Tibial artery (tissue), 4 donors: ENCODE data around the gene CSKMT.
A peak's percentile ranks its signal among the peaks of the same experiment; 100 is the strongest.
"Not testable (repeated sequence)": the region's sequence is repeated elsewhere in the genome, so short reads cannot be mapped to it uniquely, and the experiment has no call there.

Source experiments
- DNase-seq, 2 donors: peaks; one replicate each; pipeline ENCODE4 v3.0.0-alpha.2; 2019
- H3K27ac ChIP-seq, 2 donors: fragments of 200-600 bp; sonication (generic) in 1 of 2; 1 replicate in 1 of 2; 2 replicates in 1 of 2; pipeline ENCODE4 v1.5.1; 2018 to 2019; ENCODE audit warnings: mild to moderate bottlenecking in 1 of 2
- H3K27me3 ChIP-seq, 2 donors: fragments of 200-600 bp; sonication (generic) in 1 of 2; one replicate each; pipeline versions ENCODE4 v1.5.1 to v1.6.0; 2016 to 2019
- H3K36me3 ChIP-seq, 3 donors: fragments of 200-600 bp; sonication (generic) in 2 of 3; one replicate each; pipeline ENCODE4 v1.5.1; 2016 to 2019; ENCODE audit warnings: mild to moderate bottlenecking in 2 of 3
- H3K4me1 ChIP-seq, 4 donors: fragments of 200-600 bp; sonication (generic) in 2 of 4; 1 replicate in 3 of 4; 2 replicates in 1 of 4; pipeline ENCODE4 v1.5.1; 2016 to 2019
- H3K4me3 ChIP-seq, 2 donors: fragments of 200-600 bp; sonication (generic) in 1 of 2; 1 replicate in 1 of 2; 2 replicates in 1 of 2; pipeline ENCODE4 v1.5.1; 2018 to 2019; ENCODE audit warnings: mild to moderate bottlenecking in 2 of 2
- H3K9me3 ChIP-seq, 3 donors: fragments of 200-600 bp; sonication (generic) in 1 of 3; one replicate each; pipeline ENCODE4 v1.5.1; 2016 to 2019
- CTCF ChIP-seq, 2 experiments: fragments of 200-600 bp in 1 of 2; fragments of 450-650 bp in 1 of 2; IDR thresholded peaks; one replicate each; pipeline ENCODE4 v1.5.1; 2017 to 2019; ENCODE audit warnings: antibody characterized with exemption in 2 of 2, mild to moderate bottlenecking in 1 of 2, moderate library complexity in 1 of 2
- intact Hi-C: fragments of 100-400 bp; cut with DNase I; formaldehyde crosslinking; loops from one replicate; pipeline ENCODE4 v1.15.0; 2023; ENCODE audit warnings: low total_unique reads

Gene CSKMT

DNA sequence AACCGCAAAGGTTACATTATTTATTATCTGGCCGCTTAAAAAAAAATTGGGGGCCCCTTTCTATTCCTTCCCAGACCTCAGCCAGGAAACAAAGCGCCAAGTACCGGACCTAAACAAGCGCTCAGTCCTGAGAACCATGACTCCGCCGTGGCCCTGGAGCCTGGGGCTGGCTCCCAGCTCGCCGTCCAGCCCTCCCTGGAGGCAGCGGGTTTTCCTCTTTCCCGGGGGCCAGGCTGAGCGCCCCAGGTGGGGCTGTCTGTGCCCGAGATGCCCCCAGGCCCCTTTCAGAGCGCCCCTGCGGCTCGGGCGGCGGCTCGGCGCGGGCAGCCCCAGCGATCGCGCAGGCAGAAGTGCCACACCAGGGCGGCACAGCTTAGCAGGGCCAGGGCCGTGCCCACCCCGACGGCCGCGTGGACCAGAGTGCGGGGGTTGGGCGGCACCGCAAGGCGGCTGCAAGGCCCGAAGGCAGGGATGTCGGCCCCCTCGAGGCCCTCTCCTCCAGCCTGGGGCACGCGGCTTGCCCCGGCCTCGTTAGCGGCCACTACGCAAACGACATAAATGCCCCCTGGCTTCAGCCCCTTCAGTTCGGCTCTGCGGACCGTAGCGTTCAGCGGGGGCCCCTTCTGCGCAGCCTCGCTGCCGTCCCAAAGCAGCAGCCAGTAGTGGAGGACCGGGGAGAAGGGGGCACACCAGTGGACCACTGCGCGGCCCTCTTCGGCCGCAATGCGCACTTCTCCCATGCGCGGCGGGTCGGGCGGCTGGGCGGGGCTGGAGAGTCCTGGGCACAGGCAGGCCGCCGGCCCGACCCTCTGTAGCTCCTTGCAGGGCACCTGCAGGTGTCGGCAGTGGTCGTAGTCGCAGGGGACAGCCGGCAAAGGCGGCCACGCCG is 22.6 kb downstream of the CSKMT start:
- no peak for TF ChIP-seq CTCF (IDR thresholded peaks at IDR 0.05)
- no peak for DNase-seq
- Histone ChIP-seq H3K27ac (peak overlapping the region in 1 of 2 donors; percentile 20), H3K4me1 (peaks cover 0 to 15% (median 4%) of the 10 kb centered on the region in 4 donors), H3K27me3 (peaks cover 0 to 16% of the 10 kb centered on the region in 2 donors), H3K4me3 (peak overlapping the region; percentile 15 to 22), H3K36me3 (peaks cover 14 to 33% (median 24%) of the 10 kb centered on the region in 3 donors), H3K9me3 (no peaks in the 10 kb centered on the region)
- intact Hi-C loops: no loop called here

DNA sequence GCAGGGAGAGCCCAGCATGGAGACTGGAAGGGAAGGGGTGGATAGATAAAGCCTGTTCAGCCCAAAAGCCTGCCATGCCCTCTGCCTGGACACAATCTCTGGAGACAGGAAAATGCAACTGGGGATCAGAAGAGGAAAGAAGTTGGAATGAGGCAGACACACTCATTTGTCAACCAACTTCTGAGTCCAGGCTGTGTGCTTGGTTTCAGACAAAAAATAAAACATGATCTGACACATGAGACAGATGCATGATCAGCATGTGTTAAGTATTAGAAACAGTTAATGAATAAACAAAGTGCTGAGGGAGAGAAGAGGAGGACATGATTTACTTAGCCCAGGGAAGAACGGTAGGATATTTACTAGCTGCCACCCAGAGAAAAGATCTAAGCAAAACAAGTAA is 23.4 kb downstream of the CSKMT start:
- Histone ChIP-seq H3K27me3 (peaks cover 0 to 16% of the 10 kb centered on the region in 2 donors), H3K36me3 (peaks cover 22 to 40% (median 28%) of the 10 kb centered on the region in 3 donors), H3K4me3 (peak overlapping the region in 1 of 2 donors; percentile 22), H3K4me1 (peaks cover 0 to 15% (median 4%) of the 10 kb centered on the region in 4 donors), H3K27ac (no peak overlapping the region), H3K9me3 (no peaks in the 10 kb centered on the region)
- intact Hi-C loops: no loop called here
- no peak for DNase-seq
- no peak for TF ChIP-seq CTCF (IDR thresholded peaks at IDR 0.05)

DNA sequence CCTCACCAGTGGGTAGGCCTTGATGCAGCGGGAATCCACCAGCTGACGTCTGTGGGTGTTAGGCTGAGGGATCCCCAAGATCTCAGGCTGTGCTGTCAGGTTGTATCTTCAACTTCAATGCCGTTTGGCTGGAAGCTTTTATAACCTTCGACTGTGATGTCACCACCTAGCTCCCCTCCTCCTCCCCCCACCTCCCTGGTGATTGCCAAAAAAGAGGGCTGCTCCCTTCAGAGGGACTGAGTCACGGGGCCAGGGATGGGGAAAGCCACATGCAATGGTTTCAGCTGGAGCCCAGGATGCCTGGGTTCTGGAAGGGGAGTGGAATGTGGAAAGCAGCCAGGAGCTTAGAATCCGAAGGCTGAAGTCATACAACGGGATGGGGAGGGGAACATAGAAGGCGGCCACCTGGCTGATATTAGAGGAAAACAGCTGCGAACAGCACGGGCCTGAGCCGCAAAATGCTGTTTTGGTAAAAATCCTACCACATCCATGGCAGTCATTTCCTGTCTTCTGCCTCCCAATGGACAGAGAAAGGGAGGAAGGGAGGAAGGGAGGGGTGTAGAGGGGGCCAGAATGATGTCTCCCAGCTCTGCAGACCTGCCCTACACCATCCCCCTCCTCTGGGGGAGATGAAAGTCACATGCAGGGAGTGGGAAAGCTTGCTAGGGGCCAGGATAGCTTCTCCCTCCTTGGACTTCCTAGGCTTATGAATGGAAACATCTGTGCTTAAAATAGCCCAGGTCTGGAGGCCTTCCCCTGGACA is 24.5 kb downstream of the CSKMT start, which contains the start of gene LRRN4CL:
TSS of gene LRRN4CL (minus strand) at position 110 of the 763 bp plus-strand sequence. CDS start 1,022 bp downstream, outside the sequence.
- no peak for TF ChIP-seq CTCF (IDR thresholded peaks at IDR 0.05)
- H3K9me3 ChIP-seq: no peaks in the 10 kb centered on the region
- H3K4me1 ChIP-seq: peaks cover 0 to 15% (median 4%) of the 10 kb centered on the region in 4 donors
- peaks cover 0 to 16% of the 10 kb centered on the region in 2 donors for H3K27me3 ChIP-seq
- DNase-seq: peak; percentile 86 to 90
- intact Hi-C loops: loop anchor here (10.0 kb wide), 1 partner anchor 295 kb away; no protein-coding TSS in a partner anchor
- peak within 1 kb of the TSS in 1 of 2 donors; percentile 18 for H3K27ac ChIP-seq
- H3K4me3 ChIP-seq: peak within 1 kb of the TSS in 1 of 2 donors; percentile 22
- peaks cover 23 to 48% (median 30%) of the 10 kb centered on the region in 3 donors for H3K36me3 ChIP-seq

DNA sequence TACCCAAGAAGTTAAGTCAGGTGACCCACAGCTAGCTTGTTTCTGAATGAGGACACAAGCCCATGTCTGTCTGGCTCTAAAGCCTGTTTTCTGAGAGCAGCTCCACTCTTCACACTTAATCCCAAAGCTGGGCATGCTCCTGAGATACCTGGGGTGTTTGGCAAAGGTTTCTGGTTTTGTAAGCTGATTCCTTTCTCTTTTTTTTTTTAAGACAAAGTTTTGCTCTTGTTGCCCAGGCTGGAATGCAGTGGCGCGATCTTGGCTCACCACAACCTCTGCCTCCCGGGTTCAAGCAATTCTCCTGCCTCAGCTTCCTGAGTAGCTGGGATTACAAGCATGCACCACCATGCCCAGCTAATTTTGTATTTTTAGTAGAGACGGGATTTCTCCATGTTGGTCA is 28.5 kb downstream of the CSKMT start:
- not testable (repeated sequence) for H3K9me3 ChIP-seq, DNase-seq, H3K27ac ChIP-seq, H3K27me3 ChIP-seq, H3K4me3 ChIP-seq
- intact Hi-C loops: loop anchor here (10.0 kb wide), 1 partner anchor 299 kb away; no protein-coding TSS in a partner anchor
- Histone ChIP-seq H3K4me1 (peaks cover 0 to 11% (median 0%) of the 10 kb centered on the region in 4 donors), H3K36me3 (peaks cover 23 to 48% (median 30%) of the 10 kb centered on the region in 3 donors)

- peak; percentile 76 to 87 for TF ChIP-seq CTCF (IDR thresholded peaks at IDR 0.05)
- Histone ChIP-seq H3K27ac (no peak overlapping the region), H3K27me3 (no peaks in the 10 kb centered on the region), H3K4me1 (peaks cover 0 to 7% (median 0%) of the 10 kb centered on the region in 4 donors), H3K36me3 (peaks cover 23 to 47% (median 30%) of the 10 kb centered on the region in 3 donors), H3K4me3 (no peak overlapping the region), H3K9me3 (no peaks in the 10 kb centered on the region)
- intact Hi-C loops: loop anchor here (10.0 kb wide), 1 partner anchor 300 kb away; no protein-coding TSS in a partner anchor
- DNase-seq: peak; percentile 86 to 88
These were observed 29.5 kb downstream of the CSKMT start for GRCh38 chr11:62694455-62695167.
